Left ventricle myocardium inferior (tissue), 1 donor: ENCODE measurements around the gene KAT2A. TPM values are rescaled to one million over a fixed set of nuclear protein-coding genes. Genes with fewer than 3 reads are reported as not detected.

ENCODE experiments used
- DNase-seq: peaks from one replicate; pipeline ENCODE4 v3.0.0-alpha.2; 2020
- H3K27ac ChIP-seq: fragments of 200-600 bp; replicated peaks from 2 replicates; pipeline ENCODE4 v1.8.0; 2021
- H3K27me3 ChIP-seq: fragments of 200-600 bp; 2 replicates; pipeline ENCODE4 v1.8.0; 2021; ENCODE audit warnings: low read depth
- H3K36me3 ChIP-seq: fragments of 200-600 bp; 2 replicates; pipeline ENCODE4 v1.8.0; 2021
- H3K4me1 ChIP-seq: fragments of 200-600 bp; 2 replicates; pipeline ENCODE4 v1.8.0; 2021
- H3K4me3 ChIP-seq: fragments of 200-600 bp; 2 replicates; pipeline ENCODE4 v1.8.0; 2021; ENCODE audit warnings: mild to moderate bottlenecking, moderate library complexity
- H3K9me3 ChIP-seq: fragments of 200-600 bp; replicated peaks from 2 replicates; pipeline ENCODE4 v1.8.0; 2021
- intact Hi-C: fragments of 100-400 bp; cut with micrococcal nuclease; formaldehyde crosslinking; loops from one replicate; pipeline ENCODE4 v1.11.0; 2022
- total RNA-seq: library from RNA; stranded (reverse); fragmentation: NEBNext Ultra II Directional; extraction: Animal tissue kit (Norgen Biotek cat#: 25700); gene quantifications from one replicate; pipeline ENCODE4 v1.2.1, GENCODE V29; 2021
- TF ChIP-seq, protein P1 (sequence below): fragments of 200-600 bp; IDR thresholded peaks from 2 replicates; pipeline ENCODE4 v1.8.0; 2021; ENCODE audit warnings: antibody characterized with exemption, mild to moderate bottlenecking, borderline replicate concordance
- donor health status: DM: no; HTN: yes; CAD: no; lungs with severe emphysema.

KAT2A gene
- total RNA-seq, 1 donor from 2014 or later = 25.7 TPM

GRCh38 chr17:42079541-42079940 lies 41.6 kb downstream of the KAT2A start:
- intact Hi-C loops = no loop called here
- H3K27me3 ChIP-seq = peaks cover 16% of the 10 kb centered on the region
- H3K4me3 ChIP-seq = no peak overlapping the region
- H3K27ac ChIP-seq = no peak overlapping the region
- TF ChIP-seq, protein P1, sequence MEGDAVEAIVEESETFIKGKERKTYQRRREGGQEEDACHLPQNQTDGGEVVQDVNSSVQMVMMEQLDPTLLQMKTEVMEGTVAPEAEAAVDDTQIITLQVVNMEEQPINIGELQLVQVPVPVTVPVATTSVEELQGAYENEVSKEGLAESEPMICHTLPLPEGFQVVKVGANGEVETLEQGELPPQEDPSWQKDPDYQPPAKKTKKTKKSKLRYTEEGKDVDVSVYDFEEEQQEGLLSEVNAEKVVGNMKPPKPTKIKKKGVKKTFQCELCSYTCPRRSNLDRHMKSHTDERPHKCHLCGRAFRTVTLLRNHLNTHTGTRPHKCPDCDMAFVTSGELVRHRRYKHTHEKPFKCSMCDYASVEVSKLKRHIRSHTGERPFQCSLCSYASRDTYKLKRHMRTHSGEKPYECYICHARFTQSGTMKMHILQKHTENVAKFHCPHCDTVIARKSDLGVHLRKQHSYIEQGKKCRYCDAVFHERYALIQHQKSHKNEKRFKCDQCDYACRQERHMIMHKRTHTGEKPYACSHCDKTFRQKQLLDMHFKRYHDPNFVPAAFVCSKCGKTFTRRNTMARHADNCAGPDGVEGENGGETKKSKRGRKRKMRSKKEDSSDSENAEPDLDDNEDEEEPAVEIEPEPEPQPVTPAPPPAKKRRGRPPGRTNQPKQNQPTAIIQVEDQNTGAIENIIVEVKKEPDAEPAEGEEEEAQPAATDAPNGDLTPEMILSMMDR = no peak
- no peaks in the 10 kb centered on the region for H3K4me1 ChIP-seq
- H3K36me3 ChIP-seq = no peaks in the 10 kb centered on the region
- no peak for DNase-seq
- no peaks in the 10 kb centered on the region for H3K9me3 ChIP-seq

DNA sequence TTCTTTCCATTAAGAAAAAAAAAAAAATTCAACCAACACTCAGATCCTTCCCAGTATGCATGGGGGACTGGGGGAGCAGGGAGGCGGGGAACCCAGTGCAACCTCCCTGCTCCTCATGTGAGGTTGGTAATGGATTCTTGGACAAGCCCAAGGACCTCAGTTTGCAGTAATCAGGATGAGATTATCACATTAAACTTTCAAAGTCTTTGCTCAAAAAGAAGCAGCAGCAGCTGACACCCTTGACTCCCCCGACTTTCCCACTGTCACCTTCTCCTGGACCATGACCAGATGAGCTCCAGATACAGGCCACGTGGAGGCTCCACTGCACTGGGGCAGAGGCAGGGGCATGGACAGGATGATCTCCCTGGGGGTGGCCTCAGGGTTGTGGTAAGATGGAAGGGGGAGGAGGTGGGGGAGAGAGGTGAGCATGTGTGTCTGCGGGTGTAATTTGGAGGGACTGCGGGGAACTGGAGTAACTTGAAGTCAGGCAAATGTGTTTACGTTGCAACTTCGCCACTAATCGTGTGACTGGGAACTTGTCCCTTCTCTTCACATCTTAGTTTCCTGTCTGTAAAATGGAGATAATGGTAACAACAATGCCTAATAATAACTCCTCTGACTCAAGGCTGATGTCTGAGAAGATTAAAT lies 42.6 kb downstream of the KAT2A start:
- Histone ChIP-seq H3K9me3 (no peaks in the 10 kb centered on the region), H3K27ac (no peak overlapping the region), H3K4me3 (no peak overlapping the region), H3K27me3 (peaks cover 25% of the 10 kb centered on the region), H3K4me1 (no peaks in the 10 kb centered on the region), H3K36me3 (no peaks in the 10 kb centered on the region)
- no peak for DNase-seq
- TF ChIP-seq, protein P1 = no peak
- intact Hi-C loops = no loop called here

DNA sequence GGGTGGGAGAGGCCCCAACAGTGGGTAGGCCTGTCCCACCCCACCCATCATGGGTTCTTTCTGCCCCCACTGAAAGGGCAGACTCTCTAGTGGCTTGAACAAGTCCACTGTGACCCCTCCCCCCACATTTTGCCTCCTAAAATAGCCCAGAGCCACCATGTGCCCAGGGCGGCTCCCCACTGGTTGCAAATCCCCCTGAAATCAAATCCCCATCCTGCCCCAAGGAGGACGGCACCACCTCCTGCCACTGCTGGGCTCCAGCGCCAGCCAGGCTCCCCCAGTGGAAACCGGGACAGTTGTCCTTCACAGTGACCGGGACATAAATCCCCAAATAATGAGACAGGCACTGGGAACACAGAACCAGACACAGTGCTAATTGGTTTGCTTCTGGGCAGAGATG lies 43.4 kb downstream of the KAT2A start:
- TF ChIP-seq, protein P1 = no peak
- intact Hi-C loops = no loop called here
- Histone ChIP-seq H3K27ac (no peak overlapping the region), H3K4me3 (no peak overlapping the region), H3K9me3 (no peaks in the 10 kb centered on the region), H3K4me1 (no peaks in the 10 kb centered on the region), H3K36me3 (no peaks in the 10 kb centered on the region), H3K27me3 (peaks cover 33% of the 10 kb centered on the region)
- no peak for DNase-seq

GRCh38 chr17:42076797-42077559 lies 44.2 kb downstream of the KAT2A start:
- H3K4me1 ChIP-seq = peaks cover 7% of the 10 kb centered on the region
- H3K36me3 ChIP-seq = no peaks in the 10 kb centered on the region
- no peak overlapping the region for H3K27ac ChIP-seq
- H3K4me3 ChIP-seq = no peak overlapping the region
- no peak for DNase-seq
- H3K9me3 ChIP-seq = no peaks in the 10 kb centered on the region
- TF ChIP-seq, protein P1 = no peak
- peaks cover 40% of the 10 kb centered on the region for H3K27me3 ChIP-seq
- intact Hi-C loops = no loop called here

- H3K27ac ChIP-seq = no peak overlapping the region
- H3K36me3 ChIP-seq = no peaks in the 10 kb centered on the region
- H3K9me3 ChIP-seq = no peaks in the 10 kb centered on the region
- H3K27me3 ChIP-seq = peaks cover 52% of the 10 kb centered on the region
- TF ChIP-seq, protein P1 = no peak
- intact Hi-C loops = no loop called here
- no peak overlapping the region for H3K4me3 ChIP-seq
- peaks cover 11% of the 10 kb centered on the region for H3K4me1 ChIP-seq
- no peak for DNase-seq
Measured at GRCh38 chr17:42075789-42076188, 45.4 kb downstream of the KAT2A start.
